Type B pancreatic cell (in vitro differentiated cells): ENCODE results near the gene SPEG. TPM values are rescaled to one million over a fixed set of nuclear protein-coding genes. Genes with fewer than 3 reads are reported as not detected.

Source experiments
- DNase-seq: peaks from one replicate; pipeline ENCODE4 v3.0.0; 2021; ENCODE audit warnings: mixed read lengths; ENCODE audit not compliant: unreplicated experiment; ENCODE audit errors: extremely low spot score
- H3K27ac Mint-ChIP-seq: 2 replicates; pipeline ENCODE4 v1.8.0; 2021; ENCODE audit warnings: mild to moderate bottlenecking, mixed read lengths
- H3K27me3 Mint-ChIP-seq: 2 replicates; pipeline ENCODE4 v1.8.0; 2021; ENCODE audit warnings: mixed read lengths
- H3K36me3 Mint-ChIP-seq: 2 replicates; pipeline ENCODE4 v1.8.0; 2021; ENCODE audit warnings: mixed read lengths
- H3K4me1 Mint-ChIP-seq: one replicate; pipeline ENCODE4 v1.8.0; 2021; ENCODE audit warnings: mixed read lengths; ENCODE audit not compliant: unreplicated experiment
- H3K4me3 Mint-ChIP-seq: 2 replicates; pipeline ENCODE4 v1.8.0; 2021; ENCODE audit warnings: mild to moderate bottlenecking, mixed read lengths
- H3K9me3 Mint-ChIP-seq: 2 replicates; pipeline ENCODE4 v1.8.0; 2021; ENCODE audit warnings: mixed read lengths
- total RNA-seq: library from RNA; stranded (reverse); gene quantifications from 2 replicates; pipeline ENCODE4 v1.2.1, GENCODE V29; 2021; ENCODE audit warnings: low replicate concordance
- TF ChIP-seq, protein P1 (sequence below): fragments of 200-600 bp; sonication (generic); conservative IDR thresholded peaks from 2 replicates; pipeline ENCODE4 v1.5.0; 2021; ENCODE audit warnings: antibody characterized with exemption, mild to moderate bottlenecking

The SPEG gene
- total RNA-seq, 1 donor from 2014 or later: 49.4 TPM

DNA sequence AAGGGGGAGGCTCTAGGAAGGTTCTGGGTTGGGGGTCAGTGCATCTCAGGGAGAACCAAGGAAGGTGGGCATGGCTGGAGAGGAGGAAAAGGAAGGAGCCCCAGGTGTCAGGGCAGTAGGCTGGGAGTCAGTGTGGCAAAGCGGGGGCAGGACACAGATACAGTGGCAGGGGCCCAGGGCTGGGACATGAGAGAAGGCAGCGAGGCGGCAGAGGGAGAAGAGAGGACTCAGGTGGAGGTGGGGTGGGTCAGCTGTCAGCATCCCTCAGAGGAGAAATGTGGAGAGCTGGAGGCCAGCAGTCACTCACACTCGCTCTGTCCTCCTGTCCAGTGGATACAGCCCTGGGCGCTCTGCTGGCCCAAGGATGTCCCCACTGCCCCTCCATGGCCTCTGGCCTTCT lies 58.4 kb downstream of the SPEG start:
- no peaks in the 10 kb centered on the region for H3K36me3 Mint-ChIP-seq
- TF ChIP-seq, protein P1, sequence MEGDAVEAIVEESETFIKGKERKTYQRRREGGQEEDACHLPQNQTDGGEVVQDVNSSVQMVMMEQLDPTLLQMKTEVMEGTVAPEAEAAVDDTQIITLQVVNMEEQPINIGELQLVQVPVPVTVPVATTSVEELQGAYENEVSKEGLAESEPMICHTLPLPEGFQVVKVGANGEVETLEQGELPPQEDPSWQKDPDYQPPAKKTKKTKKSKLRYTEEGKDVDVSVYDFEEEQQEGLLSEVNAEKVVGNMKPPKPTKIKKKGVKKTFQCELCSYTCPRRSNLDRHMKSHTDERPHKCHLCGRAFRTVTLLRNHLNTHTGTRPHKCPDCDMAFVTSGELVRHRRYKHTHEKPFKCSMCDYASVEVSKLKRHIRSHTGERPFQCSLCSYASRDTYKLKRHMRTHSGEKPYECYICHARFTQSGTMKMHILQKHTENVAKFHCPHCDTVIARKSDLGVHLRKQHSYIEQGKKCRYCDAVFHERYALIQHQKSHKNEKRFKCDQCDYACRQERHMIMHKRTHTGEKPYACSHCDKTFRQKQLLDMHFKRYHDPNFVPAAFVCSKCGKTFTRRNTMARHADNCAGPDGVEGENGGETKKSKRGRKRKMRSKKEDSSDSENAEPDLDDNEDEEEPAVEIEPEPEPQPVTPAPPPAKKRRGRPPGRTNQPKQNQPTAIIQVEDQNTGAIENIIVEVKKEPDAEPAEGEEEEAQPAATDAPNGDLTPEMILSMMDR: no peak
- H3K27ac Mint-ChIP-seq: no peak overlapping the region
- H3K4me3 Mint-ChIP-seq: no peak overlapping the region
- peaks cover 65% of the 10 kb centered on the region for H3K27me3 Mint-ChIP-seq
- H3K4me1 Mint-ChIP-seq: peaks cover 5% of the 10 kb centered on the region
- H3K9me3 Mint-ChIP-seq: no peaks in the 10 kb centered on the region
- DNase-seq: no peak

- Mint-ChIP-seq H3K27ac (no peak overlapping the region), H3K36me3 (no peaks in the 10 kb centered on the region), H3K27me3 (peaks cover 72% of the 10 kb centered on the region), H3K4me3 (peak overlapping the region; percentile 25), H3K9me3 (no peaks in the 10 kb centered on the region), H3K4me1 (peaks cover 25% of the 10 kb centered on the region)
- no peak for DNase-seq
- TF ChIP-seq, protein P1: no peak
These were observed 60.4 kb downstream of the SPEG start for GRCh38 chr2:219494952-219495530.

GRCh38 chr2:219495531-219496122 lies 61.0 kb downstream of the SPEG start:
- Mint-ChIP-seq H3K27ac (no peak overlapping the region), H3K4me1 (peaks cover 30% of the 10 kb centered on the region), H3K36me3 (no peaks in the 10 kb centered on the region), H3K9me3 (no peaks in the 10 kb centered on the region), H3K4me3 (peak overlapping the region; percentile 25), H3K27me3 (peaks cover 72% of the 10 kb centered on the region)
- no peak for DNase-seq
- TF ChIP-seq, protein P1: peak; percentile 77

DNA sequence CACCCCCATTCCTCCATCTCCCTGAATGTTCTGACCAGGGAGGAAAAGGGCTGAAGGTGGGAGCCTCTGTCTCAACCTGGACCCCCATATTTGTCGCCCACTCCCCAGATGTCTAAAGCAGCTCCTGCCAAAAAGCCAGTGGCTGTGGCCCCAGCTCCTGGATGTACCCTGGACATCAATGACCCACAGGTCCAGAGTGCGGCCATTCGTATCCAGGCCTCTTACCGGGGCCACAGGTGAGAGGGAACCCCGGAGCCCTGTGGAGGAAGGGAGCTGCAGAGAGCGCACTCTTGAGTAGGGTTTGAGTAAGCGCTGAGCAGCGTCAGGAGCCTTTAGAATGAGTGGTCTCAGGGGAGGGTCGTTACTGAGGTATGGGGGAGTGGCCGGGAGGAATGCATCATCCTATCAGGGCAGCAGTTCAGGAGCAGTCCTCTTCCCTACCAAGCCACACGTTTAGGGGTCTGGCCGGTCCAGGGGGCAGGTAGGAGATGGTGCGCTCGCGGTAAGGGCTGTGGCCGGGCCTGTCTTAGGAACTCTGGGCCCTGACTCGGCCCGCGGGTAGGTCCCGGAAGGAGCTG lies 61.7 kb downstream of the SPEG start:
- H3K27ac Mint-ChIP-seq: no peak overlapping the region
- peaks cover 69% of the 10 kb centered on the region for H3K27me3 Mint-ChIP-seq
- no peaks in the 10 kb centered on the region for H3K9me3 Mint-ChIP-seq

GRCh38 chr2:219496825-219497494 lies 62.3 kb downstream of the SPEG start:
- Mint-ChIP-seq H3K27ac (no peak overlapping the region), H3K4me1 (peaks cover 39% of the 10 kb centered on the region), H3K27me3 (peaks cover 65% of the 10 kb centered on the region)

More for the DNA sequence above, 61.7 kb downstream of the SPEG start:
- DNase-seq: no peak
- peaks cover 33% of the 10 kb centered on the region for H3K4me1 Mint-ChIP-seq
- no peaks in the 10 kb centered on the region for H3K36me3 Mint-ChIP-seq
- H3K4me3 Mint-ChIP-seq: peak overlapping the region; percentile 59
- TF ChIP-seq, protein P1: no peak

More at GRCh38 chr2:219496825-219497494, 62.3 kb downstream of the SPEG start:
- no peaks in the 10 kb centered on the region for H3K9me3 Mint-ChIP-seq
- no peaks in the 10 kb centered on the region for H3K36me3 Mint-ChIP-seq
- TF ChIP-seq, protein P1: no peak
- peak overlapping the region; percentile 96 for H3K4me3 Mint-ChIP-seq
- DNase-seq: no peak
